ENCODE measurements around the gene QKI.

The QKI gene

GRCh38 chr6:163413345-163414116 lies 987 bp upstream of the QKI start:
- TF ChIP-seq, protein P1, sequence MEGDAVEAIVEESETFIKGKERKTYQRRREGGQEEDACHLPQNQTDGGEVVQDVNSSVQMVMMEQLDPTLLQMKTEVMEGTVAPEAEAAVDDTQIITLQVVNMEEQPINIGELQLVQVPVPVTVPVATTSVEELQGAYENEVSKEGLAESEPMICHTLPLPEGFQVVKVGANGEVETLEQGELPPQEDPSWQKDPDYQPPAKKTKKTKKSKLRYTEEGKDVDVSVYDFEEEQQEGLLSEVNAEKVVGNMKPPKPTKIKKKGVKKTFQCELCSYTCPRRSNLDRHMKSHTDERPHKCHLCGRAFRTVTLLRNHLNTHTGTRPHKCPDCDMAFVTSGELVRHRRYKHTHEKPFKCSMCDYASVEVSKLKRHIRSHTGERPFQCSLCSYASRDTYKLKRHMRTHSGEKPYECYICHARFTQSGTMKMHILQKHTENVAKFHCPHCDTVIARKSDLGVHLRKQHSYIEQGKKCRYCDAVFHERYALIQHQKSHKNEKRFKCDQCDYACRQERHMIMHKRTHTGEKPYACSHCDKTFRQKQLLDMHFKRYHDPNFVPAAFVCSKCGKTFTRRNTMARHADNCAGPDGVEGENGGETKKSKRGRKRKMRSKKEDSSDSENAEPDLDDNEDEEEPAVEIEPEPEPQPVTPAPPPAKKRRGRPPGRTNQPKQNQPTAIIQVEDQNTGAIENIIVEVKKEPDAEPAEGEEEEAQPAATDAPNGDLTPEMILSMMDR (IDR thresholded peaks at IDR 0.05; ENCODE audit: borderline replicate concordance, insufficient read depth, low read depth, low read length): no peak
- H3K4me3 ChIP-seq (ENCODE audit: low read depth, low read length): peak overlapping the region; percentile 73

DNA sequence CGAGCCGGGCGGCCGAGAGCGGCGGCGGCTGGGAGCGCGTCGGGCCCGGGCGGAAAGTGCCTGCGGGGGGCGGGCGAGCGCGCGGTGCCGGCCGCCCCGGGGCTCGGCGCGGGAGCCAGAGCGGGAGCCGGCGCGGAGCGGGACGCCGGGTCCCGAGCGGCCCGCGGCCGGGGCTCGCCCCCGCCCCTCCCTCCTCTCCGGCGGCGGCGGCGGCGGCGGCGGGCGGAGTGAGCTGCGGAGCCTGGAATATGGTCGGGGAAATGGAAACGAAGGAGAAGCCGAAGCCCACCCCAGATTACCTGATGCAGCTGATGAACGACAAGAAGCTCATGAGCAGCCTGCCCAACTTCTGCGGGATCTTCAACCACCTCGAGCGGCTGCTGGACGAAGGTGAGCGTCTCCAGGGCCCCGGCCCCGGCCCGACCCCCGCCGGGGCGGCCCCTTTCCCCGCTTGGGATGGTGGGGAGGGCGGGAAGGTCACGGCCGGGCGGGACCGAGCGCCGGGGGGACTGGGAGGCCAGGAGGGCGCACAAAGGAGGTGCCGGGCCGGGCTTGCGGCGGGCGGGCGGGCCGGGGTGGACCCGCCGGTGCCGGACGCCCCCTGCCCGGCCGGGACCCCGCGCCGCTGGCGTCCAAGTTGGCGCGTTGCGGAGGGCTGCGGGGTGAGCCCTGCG lies 565 bp downstream of the QKI start:
- H3K4me3 ChIP-seq (ENCODE audit: low read depth, low read length): peak overlapping the region; percentile 70
- TF ChIP-seq, protein P1 (IDR thresholded peaks at IDR 0.05; ENCODE audit: borderline replicate concordance, insufficient read depth, low read depth, low read length): no peak

DNA sequence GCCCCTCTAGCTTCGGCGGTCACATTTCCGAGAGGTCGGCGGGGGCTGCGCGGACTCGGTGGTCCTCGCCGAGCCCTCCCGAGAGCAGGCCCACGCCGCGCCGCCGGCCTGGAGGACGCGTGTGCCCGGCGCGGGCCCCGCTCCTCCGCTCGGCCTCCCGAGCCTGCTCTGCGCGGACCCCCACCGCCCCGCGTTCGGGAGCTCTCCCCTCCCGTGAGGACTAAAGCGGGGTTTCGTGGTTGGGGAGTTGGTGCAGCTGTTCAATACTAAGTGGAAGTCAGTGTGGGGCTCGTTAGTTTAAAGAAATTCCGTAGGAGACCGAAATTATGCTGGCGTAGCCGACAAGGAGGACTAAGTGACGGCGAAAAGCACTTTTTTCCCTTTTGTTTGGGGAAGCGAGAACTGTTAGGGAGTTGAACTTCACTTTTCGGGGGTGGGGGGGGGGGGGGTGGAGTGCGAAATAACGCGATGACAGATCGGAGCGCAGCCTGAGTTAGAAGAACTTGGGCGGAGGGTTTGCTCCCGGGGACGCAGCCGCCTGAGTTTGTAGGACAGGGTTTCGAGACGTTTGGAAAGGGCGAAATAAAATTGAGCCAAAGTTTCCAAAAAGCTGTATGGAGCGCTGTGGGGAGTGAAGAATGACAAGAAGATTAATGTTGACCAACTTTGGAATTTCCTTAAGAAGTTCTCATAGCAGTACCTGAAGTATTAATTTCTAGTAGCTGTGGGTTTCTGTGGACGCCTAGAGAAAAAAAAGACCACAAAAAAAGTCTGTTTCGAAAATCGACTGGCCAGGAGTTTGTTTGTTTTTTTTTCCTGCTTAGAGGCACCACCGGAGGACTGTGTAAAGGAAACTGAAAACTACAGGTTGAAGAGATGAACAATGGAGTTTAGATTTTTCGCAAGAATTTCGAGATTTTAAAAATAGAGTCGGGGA lies 1.4 kb downstream of the QKI start:
- H3K4me3 ChIP-seq (ENCODE audit: low read depth, low read length): peak overlapping the region; percentile 70
- TF ChIP-seq, protein P1 (IDR thresholded peaks at IDR 0.05; ENCODE audit: borderline replicate concordance, insufficient read depth, low read depth, low read length): no peak

- TF ChIP-seq, protein P1 (IDR thresholded peaks at IDR 0.05; ENCODE audit: borderline replicate concordance, insufficient read depth, low read depth, low read length): peak; percentile 29; the same call in 1 of the 2 replicates
- H3K4me3 ChIP-seq (ENCODE audit: low read depth, low read length): peak overlapping the region; percentile 70
Observed at GRCh38 chr6:163416557-163417253, 2.2 kb downstream of the QKI start.

- TF ChIP-seq, protein P1 (IDR thresholded peaks at IDR 0.05; ENCODE audit: borderline replicate concordance, insufficient read depth, low read depth, low read length): no peak
- H3K4me3 ChIP-seq (ENCODE audit: low read depth, low read length): no peak overlapping the region
Observed at GRCh38 chr6:163417595-163417994, 3.1 kb downstream of the QKI start.

DNA sequence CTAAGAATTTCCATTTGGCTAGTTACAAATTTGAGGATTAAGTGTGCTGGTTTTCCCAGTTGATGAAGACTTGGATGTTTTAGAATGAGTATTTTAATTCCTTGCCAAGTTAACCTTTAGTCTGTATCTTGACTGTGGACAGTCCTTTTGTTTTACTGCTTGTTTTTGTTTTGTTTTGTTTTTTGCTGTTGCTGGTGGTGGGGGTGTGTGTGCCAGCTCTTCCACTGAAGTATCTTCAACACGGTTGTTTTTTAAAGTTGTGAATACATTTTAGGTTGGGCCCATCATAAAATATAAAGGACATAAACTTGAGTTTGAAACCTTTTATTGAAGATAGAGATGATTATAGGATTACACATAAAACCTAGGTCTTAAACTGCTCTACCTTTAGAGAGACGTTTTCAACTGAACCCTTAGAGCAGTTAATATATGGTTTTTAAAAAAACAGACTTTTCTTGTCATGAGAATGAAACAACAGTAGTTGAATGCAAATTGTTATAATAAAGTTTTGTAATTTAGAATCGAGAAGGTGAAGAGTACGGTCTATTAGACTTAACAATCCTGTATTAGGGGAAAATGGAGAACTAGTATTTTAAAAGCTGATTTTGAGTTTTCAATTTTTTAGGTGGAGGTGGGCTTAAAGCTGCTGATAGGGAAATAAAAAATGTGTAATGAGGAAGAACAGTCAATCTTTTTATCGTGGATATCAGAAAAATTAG lies 4.0 kb downstream of the QKI start:
- no peak overlapping the region for H3K4me3 ChIP-seq (ENCODE audit: low read depth, low read length)
- TF ChIP-seq, protein P1 (IDR thresholded peaks at IDR 0.05; ENCODE audit: borderline replicate concordance, insufficient read depth, low read depth, low read length): no peak
